IMR-90 (cell line): Measurements from ENCODE around the gene PIAS1.

ENCODE experiments used
- CEBPB ChIP-seq: IDR thresholded peaks from 2 replicates; pipeline ENCODE4 v1.6.1; 2012; ENCODE audit warnings: low read depth, low read length, improper control_type of control experiment
- CHD1 ChIP-seq: IDR thresholded peaks from 2 replicates; pipeline ENCODE4 v1.6.1; 2012; ENCODE audit warnings: low read depth, low read length, improper control_type of control experiment
- MAFK ChIP-seq: IDR thresholded peaks from 2 replicates; pipeline ENCODE4 v1.6.1; 2012; ENCODE audit warnings: low read depth, low read length, improper control_type of control experiment
- MAZ ChIP-seq: IDR thresholded peaks from 2 replicates; pipeline ENCODE4 v1.6.1; 2012; ENCODE audit warnings: low read depth, mild to moderate bottlenecking, low read length, improper control_type of control experiment, moderate library complexity, borderline replicate concordance
- MXI1 ChIP-seq: IDR thresholded peaks from 2 replicates; pipeline ENCODE4 v1.6.1; 2012; ENCODE audit warnings: low read depth, mild to moderate bottlenecking, low read length, moderate library complexity, borderline replicate concordance
- POLR2A ChIP-seq: IDR thresholded peaks from 2 replicates; pipeline ENCODE4 v1.6.1; 2012; ENCODE audit warnings: mild to moderate bottlenecking, low read depth, low read length
- RFX5 ChIP-seq: IDR thresholded peaks from 2 replicates; pipeline ENCODE4 v1.8.0; 2012; ENCODE audit warnings: low read depth, mild to moderate bottlenecking, low read length, moderate library complexity
- SMC3 ChIP-seq: fragments of 150-350 bp; IDR thresholded peaks from 2 replicates; pipeline ENCODE4 v1.6.1; 2016; ENCODE audit warnings: low read depth, mild to moderate bottlenecking, antibody characterized with exemption, low read length, moderate library complexity
- TF ChIP-seq, protein P1 (sequence below): conservative IDR thresholded peaks from 2 replicates; pipeline ENCODE4 v1.5.1; 2012; ENCODE audit warnings: mild to moderate bottlenecking, low read depth, low read length, improper control_type of control experiment

DNA sequence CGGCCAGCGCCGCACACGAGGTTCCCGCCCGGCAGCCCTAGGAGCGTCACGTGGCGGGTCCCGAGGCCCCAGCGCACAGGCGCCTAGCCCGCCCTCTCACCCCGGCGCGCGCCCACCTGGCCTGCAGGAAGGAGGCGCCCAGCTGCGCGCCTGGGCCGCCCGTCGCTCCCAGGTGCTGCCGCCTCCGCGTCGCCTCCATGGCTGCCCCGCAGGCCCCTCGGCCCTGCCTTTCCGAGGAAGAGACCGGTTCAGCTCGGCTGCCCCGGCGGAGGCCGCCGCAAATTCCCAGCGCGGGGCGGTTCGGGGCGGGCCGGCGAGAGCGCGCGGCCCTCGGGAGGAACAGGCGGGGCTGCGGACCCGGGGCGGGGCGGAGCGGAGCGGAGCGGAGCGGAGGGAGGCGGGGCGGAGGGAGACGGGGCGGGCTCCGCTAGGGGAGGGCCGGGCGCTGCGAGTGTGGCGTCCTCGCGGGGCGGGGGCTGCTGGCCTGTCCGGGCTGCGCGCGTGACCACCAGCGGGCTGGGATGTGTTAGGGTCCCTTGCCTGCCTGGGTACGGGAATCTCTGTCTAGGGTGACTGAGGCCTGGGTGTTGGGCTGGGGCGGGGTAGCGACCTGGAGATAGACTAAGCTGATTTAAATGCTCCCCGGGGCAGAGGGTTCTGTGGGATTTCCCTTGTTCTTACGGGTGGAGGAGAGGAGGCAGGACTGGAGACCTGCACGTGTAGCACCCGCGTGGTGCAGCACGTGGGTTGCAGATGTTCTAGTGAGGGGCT is 175.5 kb downstream of the PIAS1 start, which contains the start of gene CLN6:
- TF ChIP-seq POLR2A (peak; percentile 45; the same call in 1 of the 2 replicates), RFX5 (no peak), MXI1 (peak; percentile 98), SMC3 (no peak), MAZ (0 out of 2 replicates have a peak, but pooled peaks have one; percentile 52), MAFK (no peak), CEBPB (no peak), CHD1 (no peak)
- TF ChIP-seq, protein P1, sequence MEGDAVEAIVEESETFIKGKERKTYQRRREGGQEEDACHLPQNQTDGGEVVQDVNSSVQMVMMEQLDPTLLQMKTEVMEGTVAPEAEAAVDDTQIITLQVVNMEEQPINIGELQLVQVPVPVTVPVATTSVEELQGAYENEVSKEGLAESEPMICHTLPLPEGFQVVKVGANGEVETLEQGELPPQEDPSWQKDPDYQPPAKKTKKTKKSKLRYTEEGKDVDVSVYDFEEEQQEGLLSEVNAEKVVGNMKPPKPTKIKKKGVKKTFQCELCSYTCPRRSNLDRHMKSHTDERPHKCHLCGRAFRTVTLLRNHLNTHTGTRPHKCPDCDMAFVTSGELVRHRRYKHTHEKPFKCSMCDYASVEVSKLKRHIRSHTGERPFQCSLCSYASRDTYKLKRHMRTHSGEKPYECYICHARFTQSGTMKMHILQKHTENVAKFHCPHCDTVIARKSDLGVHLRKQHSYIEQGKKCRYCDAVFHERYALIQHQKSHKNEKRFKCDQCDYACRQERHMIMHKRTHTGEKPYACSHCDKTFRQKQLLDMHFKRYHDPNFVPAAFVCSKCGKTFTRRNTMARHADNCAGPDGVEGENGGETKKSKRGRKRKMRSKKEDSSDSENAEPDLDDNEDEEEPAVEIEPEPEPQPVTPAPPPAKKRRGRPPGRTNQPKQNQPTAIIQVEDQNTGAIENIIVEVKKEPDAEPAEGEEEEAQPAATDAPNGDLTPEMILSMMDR, result no peak
